ENCODE measurements around the gene WDFY4.

- TF ChIP-seq CTCF (conservative IDR thresholded peaks at IDR 0.05) (no peak), ZFX (IDR thresholded peaks at IDR 0.05) (no peak)
These were observed 121.7 kb downstream of the WDFY4 start for GRCh38 chr10:48806342-48806741.

All from C4-2B (cell line).